Vagina (tissue), 2 donors: ENCODE results near the gene DLG3.

ENCODE experiments used
- CTCF ChIP-seq, 3 experiments: fragments of 450-650 bp in 2 of 3; fragments of 200-600 bp in 1 of 3; sonication (generic) in 1 of 3; IDR thresholded peaks; one replicate each; pipeline ENCODE4 v1.5.1; 2017 to 2019; ENCODE audit warnings: antibody characterized with exemption in 3 of 3, mild to moderate bottlenecking in 2 of 3, moderate library complexity in 2 of 3
- POLR2AphosphoS5 ChIP-seq, 2 donors: sonication (generic); formaldehyde crosslinking; IDR thresholded peaks; one replicate each; pipeline ENCODE4 v1.9.0; 2017; ENCODE audit warnings: antibody characterized with exemption in 2 of 2, mild to moderate bottlenecking in 2 of 2, low read depth in 1 of 2; ENCODE audit not compliant: insufficient read depth in 1 of 2

DNA sequence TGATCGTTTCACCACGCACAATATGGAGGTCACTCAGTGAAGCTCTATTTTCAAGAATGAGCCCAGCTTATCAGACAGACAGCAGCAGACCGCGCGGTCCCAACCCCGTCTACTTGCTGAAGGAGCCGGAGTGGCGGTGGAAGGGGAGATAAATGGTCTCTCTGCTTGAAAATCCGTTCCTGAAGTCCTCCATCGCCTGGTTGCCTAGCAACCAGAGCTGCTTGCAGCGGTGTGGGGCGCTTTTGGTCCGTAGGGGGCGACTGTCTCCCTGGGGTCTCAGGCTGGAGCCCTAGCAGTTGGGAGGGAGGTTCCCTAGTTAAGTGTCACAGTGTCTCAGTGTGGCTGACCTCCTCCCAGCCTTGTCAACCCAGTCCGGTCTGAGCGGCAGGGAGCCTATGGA is 8.3 kb upstream of the DLG3 start:
- no peak for TF ChIP-seq CTCF (IDR thresholded peaks at IDR 0.05)
- no peak for TF ChIP-seq POLR2AphosphoS5 (IDR thresholded peaks at IDR 0.05; ENCODE audit: insufficient read depth in 1 of 2, low read depth in 1 of 2)
